Measurements from ENCODE around the gene TMEM59L. TPM values are rescaled to one million over a fixed set of nuclear protein-coding genes. Genes with fewer than 3 reads are reported as not detected.
A peak's percentile ranks its signal among the peaks of the same experiment; 100 is the strongest.
"Not testable (repeated sequence)": the region's sequence is repeated elsewhere in the genome, so short reads cannot be mapped to it uniquely, and the experiment has no call there.

The TMEM59L gene
- total RNA-seq, 1 donor from 2014 or later: 34.2 TPM

- DNase-seq (ENCODE audit: low spot score in 2 of 2) (peak in 1 of 2 donors; percentile 40), FAIRE-seq (no peak)
Observed at GRCh38 chr19:18593367-18594095, 19.1 kb upstream of the TMEM59L start.

DNA sequence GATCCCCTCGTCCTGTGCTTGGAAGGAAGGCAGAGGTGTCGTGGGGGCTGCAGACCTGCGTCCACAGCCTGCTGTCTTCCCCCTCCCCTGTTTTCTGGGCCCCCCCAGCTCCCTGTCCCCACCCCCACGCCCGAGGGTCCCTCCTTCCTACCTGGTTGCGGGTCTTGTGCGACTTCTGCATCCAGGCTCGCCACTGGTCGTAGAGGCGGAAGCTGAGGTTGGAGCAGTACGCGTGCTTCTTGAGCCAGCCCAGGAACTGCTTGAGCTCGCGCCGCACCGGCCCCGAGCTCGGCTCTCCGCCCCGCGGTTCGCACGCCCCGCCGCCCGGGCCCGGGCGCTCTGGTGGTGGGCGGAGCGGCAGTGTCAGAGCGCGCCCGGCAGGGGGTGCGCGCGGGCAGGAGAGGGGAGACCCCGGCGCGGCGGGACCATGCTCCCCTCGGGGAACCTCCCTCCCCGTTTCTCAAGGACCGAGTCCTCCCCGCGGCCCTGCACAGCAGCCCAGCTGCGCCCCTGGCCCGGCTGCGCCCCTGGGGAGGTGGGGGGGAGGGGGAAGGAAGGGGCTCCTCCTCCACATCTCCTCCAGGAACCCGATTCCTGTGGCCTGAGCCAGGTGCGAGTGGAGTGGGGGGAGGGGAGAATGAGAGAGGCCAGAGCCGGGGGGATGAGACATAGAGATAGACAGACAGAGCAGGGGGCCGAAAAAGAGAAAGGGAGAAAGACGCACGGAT lies 18.4 kb upstream of the TMEM59L start:
- DNase-seq (ENCODE audit: low spot score in 2 of 2) (peak; percentile 90 to 94), FAIRE-seq (no peak)

- no peak for FAIRE-seq
- DNase-seq (ENCODE audit: low spot score in 2 of 2): peak in 1 of 2 donors; percentile 60
Observed at GRCh38 chr19:18594824-18595373, 17.8 kb upstream of the TMEM59L start.

- peak in 1 of 2 donors; percentile 41 for DNase-seq (ENCODE audit: low spot score in 2 of 2)
- no peak for FAIRE-seq
Observed at GRCh38 chr19:18595475-18595874, 17.2 kb upstream of the TMEM59L start.

- no peak for FAIRE-seq
- peak in 1 of 2 donors; percentile 47 for DNase-seq (ENCODE audit: low spot score in 2 of 2)
Observed at GRCh38 chr19:18596752-18597157, 15.9 kb upstream of the TMEM59L start.

DNA sequence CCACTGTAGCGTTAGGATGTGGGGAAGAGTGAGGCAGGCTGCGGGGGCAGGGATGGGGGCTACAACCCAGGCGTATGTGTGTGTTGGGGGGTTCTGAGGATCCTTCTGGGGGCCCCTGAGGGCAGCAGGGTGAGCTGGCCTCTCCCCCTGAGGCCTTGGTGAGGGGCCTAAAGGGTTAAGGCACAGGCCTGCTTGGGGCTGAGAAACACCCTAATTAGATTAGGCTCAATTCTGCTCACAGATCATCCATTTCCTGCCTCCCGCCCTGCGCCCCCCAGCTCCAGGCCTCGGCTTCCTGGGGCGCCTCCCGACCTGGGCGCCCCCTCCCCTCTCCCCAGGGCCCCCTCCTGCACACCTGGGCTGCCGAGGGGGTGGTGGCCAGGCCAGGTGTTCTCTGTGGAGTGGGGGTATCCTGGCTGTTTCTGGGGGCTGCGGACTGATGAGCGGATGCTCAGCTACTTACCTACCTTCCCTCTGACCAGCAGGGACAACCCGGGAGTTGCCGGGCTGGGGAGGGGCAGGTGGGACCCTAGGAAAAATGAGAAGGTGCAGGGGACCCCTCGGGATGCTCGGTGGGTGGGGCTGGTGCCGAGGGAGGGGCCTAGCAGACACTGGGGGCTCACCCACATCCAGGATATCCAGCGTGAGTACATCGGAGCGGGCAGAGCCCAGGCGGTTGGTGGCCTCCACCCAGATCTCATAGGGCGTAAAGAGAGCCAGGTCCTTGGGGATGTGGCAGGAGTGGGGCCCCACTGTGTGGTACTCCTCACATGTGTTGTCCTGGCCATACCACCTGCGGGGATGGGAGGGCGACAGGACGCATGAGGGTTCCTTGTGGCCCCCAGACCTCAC lies 14.6 kb upstream of the TMEM59L start:
- no peak for FAIRE-seq

DNA sequence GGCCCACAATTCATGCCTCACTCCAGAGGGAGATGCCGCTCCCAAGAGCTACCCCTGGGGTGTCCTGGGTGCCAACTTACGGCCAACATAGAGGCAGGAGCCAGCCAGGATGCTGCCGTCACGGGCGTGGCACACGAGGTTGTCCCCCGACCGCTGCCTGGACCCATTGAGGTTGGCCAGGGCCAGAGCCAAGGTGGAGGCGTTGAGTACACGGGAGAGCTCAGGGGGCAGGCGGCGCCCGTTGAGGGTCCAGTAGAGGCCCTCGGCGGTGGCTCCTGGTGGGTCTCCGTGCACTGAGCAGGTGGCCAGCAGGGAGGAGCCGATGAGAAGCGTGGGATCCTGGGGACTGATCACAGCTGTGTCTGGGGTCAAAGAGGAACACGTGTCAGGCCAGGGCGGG lies 13.2 kb upstream of the TMEM59L start:
- DNase-seq (ENCODE audit: low spot score in 2 of 2) (no peak), FAIRE-seq (no peak)

More for the DNA sequence above, 14.6 kb upstream of the TMEM59L start:
- DNase-seq (ENCODE audit: low spot score in 2 of 2): no peak

DNA sequence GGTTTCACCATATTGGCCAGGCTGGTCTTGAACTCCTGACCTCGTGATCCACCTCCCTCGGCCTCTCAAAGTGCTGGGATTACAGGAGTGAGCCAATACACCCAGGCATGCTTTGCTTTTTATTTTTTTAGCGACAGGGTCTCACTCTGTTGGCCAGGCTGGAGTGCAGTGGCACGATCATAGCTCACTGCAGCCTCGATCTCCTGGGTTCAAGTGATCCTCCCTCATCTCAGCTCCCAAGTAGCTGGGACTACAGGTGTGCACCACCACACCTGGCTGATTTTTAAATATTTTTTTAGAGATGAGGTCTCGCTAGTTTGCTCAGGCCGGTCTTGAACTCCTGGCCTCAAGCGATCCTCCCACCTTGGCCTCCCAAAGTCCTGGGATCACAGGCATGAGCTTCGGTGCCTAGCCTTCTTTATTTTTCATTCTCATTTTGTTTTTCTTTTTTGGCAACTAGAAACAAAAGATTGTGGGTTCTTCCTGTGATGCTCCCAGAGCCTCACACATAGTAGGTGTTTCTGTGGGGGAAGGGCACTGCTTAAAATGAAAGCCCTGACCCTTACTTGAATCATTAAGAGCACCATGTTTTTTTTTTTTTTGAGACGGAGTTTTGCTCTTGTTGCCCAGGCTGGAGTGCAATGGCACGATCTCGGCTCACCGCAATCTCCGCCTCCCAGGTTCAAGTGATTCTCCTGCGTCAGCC lies 11.8 kb upstream of the TMEM59L start:
- not testable (repeated sequence) for DNase-seq (ENCODE audit: low spot score in 2 of 2); FAIRE-seq

DNA sequence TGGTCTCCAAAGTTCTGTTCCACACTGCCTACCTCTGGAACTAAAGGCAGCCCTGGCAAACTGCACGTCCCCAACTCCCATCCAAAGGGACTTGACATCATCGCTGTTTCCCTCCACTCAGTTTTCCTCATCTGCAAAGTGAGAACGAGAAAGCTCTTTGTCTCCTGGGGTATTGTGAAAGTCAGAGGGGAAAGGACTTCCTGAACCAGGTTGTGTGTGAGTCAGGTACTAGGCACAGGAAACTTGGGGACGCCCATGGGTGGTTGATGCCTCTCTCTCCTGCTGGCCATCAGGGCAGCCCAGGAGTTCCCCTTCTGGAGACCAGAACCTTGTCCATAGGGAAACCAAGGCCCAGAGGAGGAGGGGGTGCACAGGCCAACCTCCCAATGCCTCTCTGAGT lies 10.8 kb upstream of the TMEM59L start:
- FAIRE-seq (no peak), DNase-seq (ENCODE audit: low spot score in 2 of 2) (no peak)

GRCh38 chr19:18603255-18603957 lies 9.3 kb upstream of the TMEM59L start:
- DNase-seq (ENCODE audit: low spot score in 2 of 2) (peak in 1 of 2 donors; percentile 40), FAIRE-seq (no peak)

GRCh38 chr19:18603958-18604819 lies 8.5 kb upstream of the TMEM59L start:
- FAIRE-seq: no peak

GRCh38 chr19:18604820-18605159 lies 7.9 kb upstream of the TMEM59L start:
- no peak for DNase-seq (ENCODE audit: low spot score in 2 of 2)
- FAIRE-seq: no peak

More at GRCh38 chr19:18603958-18604819, 8.5 kb upstream of the TMEM59L start:
- peak in 1 of 2 donors; percentile 37 for DNase-seq (ENCODE audit: low spot score in 2 of 2)

DNA sequence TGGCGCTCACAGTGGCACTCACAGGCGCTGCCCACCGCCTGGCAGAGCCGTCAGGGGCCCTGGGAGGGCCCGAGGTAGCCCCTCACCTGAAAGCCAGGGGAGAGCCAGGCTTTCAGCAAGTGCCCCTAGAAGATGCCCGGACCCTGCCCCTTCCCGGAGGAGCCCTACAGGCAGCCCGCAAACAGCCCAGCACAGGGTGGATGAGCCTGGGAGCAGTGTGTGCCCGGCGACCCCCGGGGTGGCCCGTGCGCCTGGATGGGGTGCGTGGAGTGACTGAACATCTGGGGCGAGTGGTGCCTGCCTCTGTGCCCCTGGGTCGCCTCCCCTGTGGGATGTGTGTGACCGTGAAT lies 7.5 kb upstream of the TMEM59L start:
- FAIRE-seq (no peak), DNase-seq (ENCODE audit: low spot score in 2 of 2) (no peak)

- DNase-seq (ENCODE audit: low spot score in 2 of 2) (peak in 1 of 2 donors; percentile 49), FAIRE-seq (no peak)
Observed at GRCh38 chr19:18605546-18606280, 7.0 kb upstream of the TMEM59L start.

DNA sequence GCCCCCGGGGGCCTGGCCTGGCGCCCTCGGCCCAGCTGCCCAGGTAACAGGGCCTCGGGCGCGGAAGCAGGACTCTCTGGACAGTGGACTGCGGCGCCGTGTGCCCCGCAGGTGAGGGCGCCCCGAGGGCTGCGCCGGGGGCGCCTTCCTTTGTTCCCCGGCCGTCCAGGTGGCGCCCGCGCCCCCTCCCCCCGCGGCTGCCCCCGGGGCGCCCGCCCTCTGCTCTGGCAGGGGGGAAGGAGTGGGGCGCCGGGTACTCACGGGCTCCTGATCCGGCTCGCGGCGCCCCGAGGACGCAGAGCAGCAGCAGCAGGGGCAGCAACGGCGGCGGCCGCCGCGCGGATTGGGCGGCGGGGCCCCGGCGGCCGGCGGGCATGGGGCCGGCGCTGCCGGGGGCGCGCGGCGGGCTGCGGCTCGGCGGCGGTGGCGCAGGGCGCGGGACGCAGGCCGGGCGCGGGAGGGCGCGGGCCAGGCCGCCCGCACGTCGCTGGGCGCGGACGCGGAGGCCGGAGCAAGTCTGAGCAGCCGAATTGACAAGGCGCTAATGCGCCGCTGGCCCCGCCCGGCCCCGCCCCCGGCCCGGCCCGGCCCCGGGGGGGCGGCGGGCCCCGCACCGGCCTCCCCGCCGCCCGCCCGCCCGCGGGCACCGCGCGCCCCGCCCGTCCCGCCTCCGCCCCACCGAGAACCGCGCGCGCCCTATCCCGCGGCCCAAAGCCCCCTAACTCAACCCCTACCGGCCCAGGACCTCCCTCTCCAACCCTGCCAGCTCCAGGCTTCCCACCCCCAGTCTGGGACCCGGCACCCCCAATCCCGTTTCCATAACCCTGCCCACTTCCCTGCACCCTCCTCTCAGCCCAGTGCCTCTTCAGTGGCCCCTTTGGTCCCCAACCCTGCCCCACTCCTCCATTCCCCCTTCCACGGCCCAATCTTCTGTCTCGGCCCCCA lies 6.1 kb upstream of the TMEM59L start, which contains the start of gene CRLF1:
CRLF1 (minus strand) TSS at position 519 of the 945 bp plus-strand sequence; CDS start at position 376, 143 bp downstream.
- DNase-seq (ENCODE audit: low spot score in 2 of 2) (peak in 1 of 2 donors; percentile 43), FAIRE-seq (no peak)

All from frontal cortex (tissue), 4 donors.